GM23338 (cell line): ENCODE data around the gene SELENON. TPM values are rescaled to one million over a fixed set of nuclear protein-coding genes. Genes with fewer than 3 reads are reported as not detected.

ENCODE experiments used
- ATAC-seq: fragments of 200-7000 bp; cut with Tn5 transposase; 3 replicates; pipeline ENCODE4 v1.9.1; 2020
- DNase-seq: peaks from one replicate; pipeline ENCODE4 v3.0.0-alpha.2; 2015; ENCODE audit warnings: low spot score
- H2AFZ ChIP-seq: fragments of 200-600 bp; sonication (generic); 2 replicates; pipeline ENCODE4 v1.8.0; 2016; ENCODE audit warnings: antibody characterized with exemption, mild to moderate bottlenecking, moderate library complexity
- H3F3A ChIP-seq: fragments of 200-600 bp; sonication (generic); replicated peaks from 2 replicates; pipeline ENCODE4 v1.8.0; 2017; ENCODE audit warnings: antibody characterized with exemption, mixed run types, low read depth
- H3K27ac ChIP-seq: fragments of 200-600 bp; sonication (generic); 2 replicates; pipeline ENCODE4 v1.6.1; 2016; ENCODE audit warnings: low read depth
- H3K27me3 ChIP-seq: fragments of 200-600 bp; sonication (generic); 2 replicates; pipeline ENCODE4 v1.8.0; 2016; ENCODE audit warnings: mild to moderate bottlenecking, mixed run types, moderate library complexity; ENCODE audit not compliant: insufficient read depth
- H3K36me3 ChIP-seq: fragments of 200-600 bp; sonication (generic); 2 replicates; pipeline ENCODE4 v1.8.0; 2016; ENCODE audit warnings: mild to moderate bottlenecking; ENCODE audit not compliant: insufficient read depth
- H3K4me1 ChIP-seq: fragments of 200-600 bp; sonication (generic); 2 replicates; pipeline ENCODE4 v1.8.0; 2016; ENCODE audit warnings: mild to moderate bottlenecking, moderate library complexity; ENCODE audit not compliant: insufficient read depth
- H3K4me2 ChIP-seq: fragments of 200-600 bp; sonication (generic); 2 replicates; pipeline ENCODE4 v1.7.1; 2017; ENCODE audit warnings: mixed run types
- H3K4me3 ChIP-seq: fragments of 200-600 bp; sonication (generic); 2 replicates; pipeline ENCODE4 v1.6.1; 2016; ENCODE audit warnings: mixed run types
- H3K79me2 ChIP-seq: fragments of 200-600 bp; sonication (generic); replicated peaks from 2 replicates; pipeline ENCODE4 v1.8.0; 2017; ENCODE audit warnings: mild to moderate bottlenecking; ENCODE audit not compliant: insufficient read depth
- H3K9me2 ChIP-seq: fragments of 200-600 bp; sonication (generic); 2 replicates; pipeline ENCODE4 v1.8.0; 2017; ENCODE audit not compliant: insufficient read depth
- H4K20me1 ChIP-seq: fragments of 200-600 bp; sonication (generic); replicated peaks from 2 replicates; pipeline ENCODE4 v1.8.0; 2017; ENCODE audit warnings: mild to moderate bottlenecking; ENCODE audit not compliant: insufficient read depth
- H3K27ac Mint-ChIP-seq: 2 replicates; pipeline ENCODE4 v1.8.0; 2020; ENCODE audit warnings: inconsistent platforms, mild to moderate bottlenecking, moderate library complexity, mixed read lengths
- H3K27me3 Mint-ChIP-seq: 3 replicates; pipeline ENCODE4 v1.8.0; 2022; ENCODE audit warnings: low read depth, mild to moderate bottlenecking, moderate library complexity, mixed read lengths, inconsistent platforms; ENCODE audit not compliant: insufficient read depth, poor library complexity
- H3K36me3 Mint-ChIP-seq: 3 replicates; pipeline ENCODE4 v1.8.0; 2021; ENCODE audit warnings: low read depth, mild to moderate bottlenecking, inconsistent platforms, moderate library complexity, mixed read lengths
- H3K4me1 Mint-ChIP-seq: 3 replicates; pipeline ENCODE4 v1.8.0; 2020; ENCODE audit warnings: mild to moderate bottlenecking, inconsistent platforms, mixed read lengths
- H3K4me3 Mint-ChIP-seq: 3 replicates; pipeline ENCODE4 v1.8.0; 2021; ENCODE audit warnings: moderate library complexity, mild to moderate bottlenecking, inconsistent platforms, mixed read lengths
- H3K9me3 Mint-ChIP-seq: 3 replicates; pipeline ENCODE4 v1.8.0; 2020; ENCODE audit warnings: moderate library complexity, mild to moderate bottlenecking, inconsistent platforms, mixed read lengths
- CREB1 ChIP-seq: fragments of 250-450 bp; sonication (Bioruptor Pico); IDR thresholded peaks from 2 replicates; pipeline ENCODE4 v1.5.0; 2020; ENCODE audit warnings: low read depth, mild to moderate bottlenecking, moderate library complexity
- EZH2 ChIP-seq: fragments of 200-600 bp; sonication (generic); IDR thresholded peaks from one replicate; pipeline ENCODE4 v1.8.0; 2017; ENCODE audit warnings: antibody characterized with exemption, mild to moderate bottlenecking, low read depth; ENCODE audit not compliant: unreplicated experiment
- EZH2phosphoT487 ChIP-seq: fragments of 200-600 bp; sonication (generic); IDR thresholded peaks from one replicate; pipeline ENCODE4 v1.8.1; 2018; ENCODE audit warnings: antibody characterized with exemption; ENCODE audit not compliant: unreplicated experiment
- JUNB ChIP-seq: IDR thresholded peaks from one replicate; pipeline ENCODE4 v1.6.1; 2016; ENCODE audit warnings: antibody characterized with exemption; ENCODE audit not compliant: unreplicated experiment
- NANOG ChIP-seq: IDR thresholded peaks from 2 replicates; pipeline ENCODE4 v1.6.1; 2016; ENCODE audit warnings: antibody characterized with exemption, borderline replicate concordance
- POLR2AphosphoS5 ChIP-seq: IDR thresholded peaks from 2 replicates; pipeline ENCODE4 v1.6.1; 2016; ENCODE audit warnings: antibody characterized with exemption, low read depth
- STAT1 ChIP-seq: IDR thresholded peaks from one replicate; pipeline ENCODE4 v1.6.1; 2016; ENCODE audit warnings: antibody characterized with exemption; ENCODE audit not compliant: unreplicated experiment
- ZNF114 ChIP-seq: fragments of 250-450 bp; sonication (Bioruptor Pico); IDR thresholded peaks from 2 replicates; pipeline ENCODE4 v1.5.0; 2020; ENCODE audit warnings: mild to moderate bottlenecking, moderate library complexity
- ZNF331 ChIP-seq: fragments of 250-450 bp; sonication (Bioruptor Pico); IDR thresholded peaks from 2 replicates; pipeline ENCODE4 v1.5.0; 2020; ENCODE audit warnings: low read depth, mild to moderate bottlenecking, moderate library complexity
- polyA plus RNA-seq: library from polyadenylated mRNA; unstranded; fragments of >200 nt; fragmentation: Nextera tagmentation; extraction: Ambion mirVana; gene quantifications from 2 replicates; pipeline ENCODE4 v1.2.1, GENCODE V29; 2016
- total RNA-seq: library from RNA; depleted of rRNA; stranded (reverse); fragments of >200 nt; shearing (Covaris generic); gene quantifications from 2 replicates; pipeline ENCODE4 v1.2.3, GENCODE V29; 2014
- TF ChIP-seq, protein P1 (sequence below): IDR thresholded peaks from one replicate; pipeline ENCODE4 v1.6.1; 2018; ENCODE audit warnings: antibody characterized with exemption; ENCODE audit not compliant: unreplicated experiment
- TF ChIP-seq, protein P2 (sequence below): IDR thresholded peaks from 2 replicates; pipeline ENCODE4 v1.6.1; 2016; ENCODE audit warnings: antibody characterized with exemption
- TF ChIP-seq, protein P3 (sequence below): fragments of 250-450 bp; sonication (Bioruptor Pico); IDR thresholded peaks from 2 replicates; pipeline ENCODE4 v1.5.0; 2020; ENCODE audit warnings: mild to moderate bottlenecking, moderate library complexity
- TF ChIP-seq, protein P4 (sequence below), 2 experiments: fragments of 200-600 bp in 1 of 2; sonication (generic) in 1 of 2; conservative IDR thresholded peaks; 2 replicates each; pipeline versions ENCODE4 v1.5.1 to v1.6.1; 2016 to 2017; ENCODE audit warnings: antibody characterized with exemption in 2 of 2, low read depth in 2 of 2, mild to moderate bottlenecking in 2 of 2, moderate library complexity in 1 of 2

SELENON gene
- total and polyA plus RNA-seq, 2 experiments from 2014 or later, result 17.9 to 93.2 TPM

DNA sequence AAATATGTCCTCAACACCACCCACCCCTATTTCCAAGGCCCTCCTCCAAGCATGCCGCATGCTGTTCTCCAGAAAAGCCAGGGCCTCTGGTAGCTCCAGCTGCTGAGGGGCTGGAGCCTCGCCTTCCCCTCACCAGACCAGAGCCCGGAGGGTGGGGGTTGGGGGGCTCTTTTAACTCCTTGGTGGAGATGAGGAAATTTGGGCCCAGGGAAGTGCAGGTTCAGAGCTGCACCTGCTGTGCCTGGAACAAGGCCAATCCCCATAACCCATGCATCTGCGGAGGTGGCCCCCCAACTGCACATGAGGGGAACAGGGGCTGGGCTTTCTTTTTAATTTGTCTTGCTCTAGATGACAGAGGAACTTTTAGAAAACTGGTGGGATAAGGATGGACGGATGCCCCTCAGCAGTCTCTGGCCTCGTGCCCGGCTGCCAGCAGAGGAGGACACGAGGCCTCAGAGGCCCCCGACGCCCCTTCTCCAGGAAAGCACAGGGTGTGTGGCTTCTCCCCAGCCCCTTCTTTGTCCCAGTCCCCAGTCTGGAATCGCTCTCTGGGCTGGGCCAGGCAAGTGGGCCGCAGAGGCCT, 550 bp upstream of the SELENON start:
- Histone ChIP-seq H3K9me2 (no peaks in the 10 kb centered on the region), H4K20me1 (peaks cover 3% of the 10 kb centered on the region; the same call in 1 of the 2 replicates), H3K79me2 (peaks cover 7% of the 10 kb centered on the region; the same call in 1 of the 2 replicates), H3K27me3 (no peaks in the 10 kb centered on the region), H3K4me2 (peak overlapping the region; percentile 75), H2AFZ (peak overlapping the region; percentile 98), H3K27ac (no peak overlapping the region), H3K4me3 (peak overlapping the region; percentile 51; the same call in 1 of the 2 replicates), H3K36me3 (no peaks in the 10 kb centered on the region), H3F3A (peaks cover 8% of the 10 kb centered on the region; the same call in 1 of the 2 replicates), H3K4me1 (peaks cover 8% of the 10 kb centered on the region)
- Mint-ChIP-seq H3K4me3 (peak overlapping the region; percentile 66), H3K9me3 (no peaks in the 10 kb centered on the region), H3K27ac (no peak overlapping the region), H3K27me3 (peaks cover 15% of the 10 kb centered on the region), H3K36me3 (peaks cover 6% of the 10 kb centered on the region; the same call in 1 of the 3 replicates), H3K4me1 (peaks cover 39% of the 10 kb centered on the region)
- no peak for TF ChIP-seq CREB1 (CRISPR knock-in tag)
- no peak for TF ChIP-seq POLR2AphosphoS5
- TF ChIP-seq ZNF331 (CRISPR knock-in tag), result no peak
- TF ChIP-seq, protein P1, sequence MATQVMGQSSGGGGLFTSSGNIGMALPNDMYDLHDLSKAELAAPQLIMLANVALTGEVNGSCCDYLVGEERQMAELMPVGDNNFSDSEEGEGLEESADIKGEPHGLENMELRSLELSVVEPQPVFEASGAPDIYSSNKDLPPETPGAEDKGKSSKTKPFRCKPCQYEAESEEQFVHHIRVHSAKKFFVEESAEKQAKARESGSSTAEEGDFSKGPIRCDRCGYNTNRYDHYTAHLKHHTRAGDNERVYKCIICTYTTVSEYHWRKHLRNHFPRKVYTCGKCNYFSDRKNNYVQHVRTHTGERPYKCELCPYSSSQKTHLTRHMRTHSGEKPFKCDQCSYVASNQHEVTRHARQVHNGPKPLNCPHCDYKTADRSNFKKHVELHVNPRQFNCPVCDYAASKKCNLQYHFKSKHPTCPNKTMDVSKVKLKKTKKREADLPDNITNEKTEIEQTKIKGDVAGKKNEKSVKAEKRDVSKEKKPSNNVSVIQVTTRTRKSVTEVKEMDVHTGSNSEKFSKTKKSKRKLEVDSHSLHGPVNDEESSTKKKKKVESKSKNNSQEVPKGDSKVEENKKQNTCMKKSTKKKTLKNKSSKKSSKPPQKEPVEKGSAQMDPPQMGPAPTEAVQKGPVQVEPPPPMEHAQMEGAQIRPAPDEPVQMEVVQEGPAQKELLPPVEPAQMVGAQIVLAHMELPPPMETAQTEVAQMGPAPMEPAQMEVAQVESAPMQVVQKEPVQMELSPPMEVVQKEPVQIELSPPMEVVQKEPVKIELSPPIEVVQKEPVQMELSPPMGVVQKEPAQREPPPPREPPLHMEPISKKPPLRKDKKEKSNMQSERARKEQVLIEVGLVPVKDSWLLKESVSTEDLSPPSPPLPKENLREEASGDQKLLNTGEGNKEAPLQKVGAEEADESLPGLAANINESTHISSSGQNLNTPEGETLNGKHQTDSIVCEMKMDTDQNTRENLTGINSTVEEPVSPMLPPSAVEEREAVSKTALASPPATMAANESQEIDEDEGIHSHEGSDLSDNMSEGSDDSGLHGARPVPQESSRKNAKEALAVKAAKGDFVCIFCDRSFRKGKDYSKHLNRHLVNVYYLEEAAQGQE, result no peak
- TF ChIP-seq, protein P2, sequence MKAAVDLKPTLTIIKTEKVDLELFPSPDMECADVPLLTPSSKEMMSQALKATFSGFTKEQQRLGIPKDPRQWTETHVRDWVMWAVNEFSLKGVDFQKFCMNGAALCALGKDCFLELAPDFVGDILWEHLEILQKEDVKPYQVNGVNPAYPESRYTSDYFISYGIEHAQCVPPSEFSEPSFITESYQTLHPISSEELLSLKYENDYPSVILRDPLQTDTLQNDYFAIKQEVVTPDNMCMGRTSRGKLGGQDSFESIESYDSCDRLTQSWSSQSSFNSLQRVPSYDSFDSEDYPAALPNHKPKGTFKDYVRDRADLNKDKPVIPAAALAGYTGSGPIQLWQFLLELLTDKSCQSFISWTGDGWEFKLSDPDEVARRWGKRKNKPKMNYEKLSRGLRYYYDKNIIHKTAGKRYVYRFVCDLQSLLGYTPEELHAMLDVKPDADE, result no peak
- TF ChIP-seq, protein P3, sequence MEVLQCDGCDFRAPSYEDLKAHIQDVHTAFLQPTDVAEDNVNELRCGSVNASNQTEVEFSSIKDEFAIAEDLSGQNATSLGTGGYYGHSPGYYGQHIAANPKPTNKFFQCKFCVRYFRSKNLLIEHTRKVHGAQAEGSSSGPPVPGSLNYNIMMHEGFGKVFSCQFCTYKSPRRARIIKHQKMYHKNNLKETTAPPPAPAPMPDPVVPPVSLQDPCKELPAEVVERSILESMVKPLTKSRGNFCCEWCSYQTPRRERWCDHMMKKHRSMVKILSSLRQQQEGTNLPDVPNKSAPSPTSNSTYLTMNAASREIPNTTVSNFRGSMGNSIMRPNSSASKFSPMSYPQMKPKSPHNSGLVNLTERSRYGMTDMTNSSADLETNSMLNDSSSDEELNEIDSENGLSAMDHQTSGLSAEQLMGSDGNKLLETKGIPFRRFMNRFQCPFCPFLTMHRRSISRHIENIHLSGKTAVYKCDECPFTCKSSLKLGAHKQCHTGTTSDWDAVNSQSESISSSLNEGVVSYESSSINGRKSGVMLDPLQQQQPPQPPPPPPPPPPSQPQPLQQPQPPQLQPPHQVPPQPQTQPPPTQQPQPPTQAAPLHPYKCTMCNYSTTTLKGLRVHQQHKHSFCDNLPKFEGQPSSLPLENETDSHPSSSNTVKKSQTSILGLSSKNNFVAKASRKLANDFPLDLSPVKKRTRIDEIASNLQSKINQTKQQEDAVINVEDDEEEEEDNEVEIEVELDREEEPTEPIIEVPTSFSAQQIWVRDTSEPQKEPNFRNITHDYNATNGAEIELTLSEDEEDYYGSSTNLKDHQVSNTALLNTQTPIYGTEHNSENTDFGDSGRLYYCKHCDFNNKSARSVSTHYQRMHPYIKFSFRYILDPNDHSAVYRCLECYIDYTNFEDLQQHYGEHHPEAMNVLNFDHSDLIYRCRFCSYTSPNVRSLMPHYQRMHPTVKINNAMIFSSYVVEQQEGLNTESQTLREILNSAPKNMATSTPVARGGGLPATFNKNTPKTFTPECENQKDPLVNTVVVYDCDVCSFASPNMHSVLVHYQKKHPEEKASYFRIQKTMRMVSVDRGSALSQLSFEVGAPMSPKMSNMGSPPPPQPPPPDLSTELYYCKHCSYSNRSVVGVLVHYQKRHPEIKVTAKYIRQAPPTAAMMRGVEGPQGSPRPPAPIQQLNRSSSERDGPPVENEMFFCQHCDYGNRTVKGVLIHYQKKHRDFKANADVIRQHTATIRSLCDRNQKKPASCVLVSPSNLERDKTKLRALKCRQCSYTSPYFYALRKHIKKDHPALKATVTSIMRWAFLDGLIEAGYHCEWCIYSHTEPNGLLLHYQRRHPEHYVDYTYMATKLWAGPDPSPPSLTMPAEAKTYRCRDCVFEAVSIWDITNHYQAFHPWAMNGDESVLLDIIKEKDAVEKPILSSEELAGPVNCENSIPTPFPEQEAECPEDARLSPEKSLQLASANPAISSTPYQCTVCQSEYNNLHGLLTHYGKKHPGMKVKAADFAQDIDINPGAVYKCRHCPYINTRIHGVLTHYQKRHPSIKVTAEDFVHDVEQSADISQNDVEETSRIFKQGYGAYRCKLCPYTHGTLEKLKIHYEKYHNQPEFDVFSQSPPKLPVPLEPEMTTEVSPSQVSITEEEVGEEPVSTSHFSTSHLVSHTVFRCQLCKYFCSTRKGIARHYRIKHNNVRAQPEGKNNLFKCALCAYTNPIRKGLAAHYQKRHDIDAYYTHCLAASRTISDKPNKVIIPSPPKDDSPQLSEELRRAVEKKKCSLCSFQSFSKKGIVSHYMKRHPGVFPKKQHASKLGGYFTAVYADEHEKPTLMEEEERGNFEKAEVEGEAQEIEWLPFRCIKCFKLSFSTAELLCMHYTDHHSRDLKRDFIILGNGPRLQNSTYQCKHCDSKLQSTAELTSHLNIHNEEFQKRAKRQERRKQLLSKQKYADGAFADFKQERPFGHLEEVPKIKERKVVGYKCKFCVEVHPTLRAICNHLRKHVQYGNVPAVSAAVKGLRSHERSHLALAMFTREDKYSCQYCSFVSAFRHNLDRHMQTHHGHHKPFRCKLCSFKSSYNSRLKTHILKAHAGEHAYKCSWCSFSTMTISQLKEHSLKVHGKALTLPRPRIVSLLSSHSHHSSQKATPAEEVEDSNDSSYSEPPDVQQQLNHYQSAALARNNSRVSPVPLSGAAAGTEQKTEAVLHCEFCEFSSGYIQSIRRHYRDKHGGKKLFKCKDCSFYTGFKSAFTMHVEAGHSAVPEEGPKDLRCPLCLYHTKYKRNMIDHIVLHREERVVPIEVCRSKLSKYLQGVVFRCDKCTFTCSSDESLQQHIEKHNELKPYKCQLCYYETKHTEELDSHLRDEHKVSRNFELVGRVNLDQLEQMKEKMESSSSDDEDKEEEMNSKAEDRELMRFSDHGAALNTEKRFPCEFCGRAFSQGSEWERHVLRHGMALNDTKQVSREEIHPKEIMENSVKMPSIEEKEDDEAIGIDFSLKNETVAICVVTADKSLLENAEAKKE (CRISPR knock-in tag), result no peak
- no peak for TF ChIP-seq EZH2
- TF ChIP-seq, protein P4, sequence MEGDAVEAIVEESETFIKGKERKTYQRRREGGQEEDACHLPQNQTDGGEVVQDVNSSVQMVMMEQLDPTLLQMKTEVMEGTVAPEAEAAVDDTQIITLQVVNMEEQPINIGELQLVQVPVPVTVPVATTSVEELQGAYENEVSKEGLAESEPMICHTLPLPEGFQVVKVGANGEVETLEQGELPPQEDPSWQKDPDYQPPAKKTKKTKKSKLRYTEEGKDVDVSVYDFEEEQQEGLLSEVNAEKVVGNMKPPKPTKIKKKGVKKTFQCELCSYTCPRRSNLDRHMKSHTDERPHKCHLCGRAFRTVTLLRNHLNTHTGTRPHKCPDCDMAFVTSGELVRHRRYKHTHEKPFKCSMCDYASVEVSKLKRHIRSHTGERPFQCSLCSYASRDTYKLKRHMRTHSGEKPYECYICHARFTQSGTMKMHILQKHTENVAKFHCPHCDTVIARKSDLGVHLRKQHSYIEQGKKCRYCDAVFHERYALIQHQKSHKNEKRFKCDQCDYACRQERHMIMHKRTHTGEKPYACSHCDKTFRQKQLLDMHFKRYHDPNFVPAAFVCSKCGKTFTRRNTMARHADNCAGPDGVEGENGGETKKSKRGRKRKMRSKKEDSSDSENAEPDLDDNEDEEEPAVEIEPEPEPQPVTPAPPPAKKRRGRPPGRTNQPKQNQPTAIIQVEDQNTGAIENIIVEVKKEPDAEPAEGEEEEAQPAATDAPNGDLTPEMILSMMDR (conservative IDR thresholded peaks at IDR 0.05; ENCODE audit: low read depth in 2 of 2), result no peak
- TF ChIP-seq JUNB, result no peak
- TF ChIP-seq EZH2phosphoT487, result no peak
- no peak for TF ChIP-seq ZNF114
- TF ChIP-seq NANOG, result no peak
- no peak for TF ChIP-seq STAT1
- no peak for ATAC-seq
- DNase-seq, result no peak
